HFFc6 (cell line): ENCODE measurements around the gene VAV3. TPM values are rescaled to one million over a fixed set of nuclear protein-coding genes. Genes with fewer than 3 reads are reported as not detected.

ENCODE experiments used
- DNase-seq: peaks from one replicate; pipeline ENCODE4 v3.0.0-alpha.2; 2018
- H3K27ac Mint-ChIP-seq: 2 replicates; pipeline ENCODE4 v1.8.0; 2020; ENCODE audit warnings: mild to moderate bottlenecking, mixed read lengths
- H3K27me3 Mint-ChIP-seq: 2 replicates; pipeline ENCODE4 v1.8.0; 2021; ENCODE audit warnings: mild to moderate bottlenecking, moderate library complexity, mixed read lengths; ENCODE audit not compliant: insufficient read depth
- H3K36me3 Mint-ChIP-seq: 2 replicates; pipeline ENCODE4 v1.8.0; 2021; ENCODE audit warnings: low read depth, mixed read lengths
- H3K4me1 Mint-ChIP-seq: 2 replicates; pipeline ENCODE4 v1.8.0; 2020; ENCODE audit warnings: low read depth, mixed read lengths
- H3K4me3 Mint-ChIP-seq: 2 replicates; pipeline ENCODE4 v1.8.0; 2020; ENCODE audit warnings: mild to moderate bottlenecking, moderate library complexity, mixed read lengths
- H3K9me3 Mint-ChIP-seq: 2 replicates; pipeline ENCODE4 v1.8.0; 2020; ENCODE audit warnings: mild to moderate bottlenecking, mixed read lengths
- total RNA-seq, 6 experiments: library from RNA; stranded (reverse); fragmentation: NEBNext Ultra II Directional; extraction: Animal tissue kit (Norgen Biotek cat#: 25700); gene quantifications; 2 replicates in 1 of 6; 3 replicates in 5 of 6; pipeline ENCODE4 v1.2.3, GENCODE V29; 2021
- TF ChIP-seq, protein P1 (sequence below): fragments of 200-600 bp; sonication (generic); IDR thresholded peaks from 2 replicates; pipeline ENCODE4 v1.5.0; 2021; ENCODE audit warnings: antibody characterized with exemption, mild to moderate bottlenecking

The VAV3 gene
- total RNA-seq, 6 experiments from 2014 or later: not detected

DNA sequence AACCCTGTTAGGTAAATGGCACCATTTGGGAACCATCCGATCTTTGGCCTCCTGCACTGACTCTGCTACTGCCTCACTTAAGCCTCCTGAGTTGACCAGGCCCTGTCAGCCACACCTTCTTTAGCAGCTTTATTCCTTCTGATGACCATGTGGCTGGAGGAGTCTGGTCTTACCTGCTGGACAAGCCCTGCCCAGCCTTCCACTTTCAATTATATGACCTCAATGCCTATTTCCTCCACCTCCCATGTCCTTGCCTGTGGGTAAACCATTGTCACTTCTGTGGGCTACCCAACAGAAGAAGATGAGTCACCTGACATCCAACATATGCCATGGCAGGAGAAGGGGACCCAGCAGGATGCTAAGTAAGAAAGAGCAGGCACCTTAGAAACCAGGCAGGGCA is 430.3 kb downstream of the VAV3 start:
- Mint-ChIP-seq H3K36me3 (no peaks in the 10 kb centered on the region), H3K4me3 (no peak overlapping the region), H3K27ac (no peak overlapping the region), H3K27me3 (no peaks in the 10 kb centered on the region), H3K4me1 (no peaks in the 10 kb centered on the region), H3K9me3 (peaks cover 23% of the 10 kb centered on the region)
- no peak for DNase-seq
- TF ChIP-seq, protein P1, sequence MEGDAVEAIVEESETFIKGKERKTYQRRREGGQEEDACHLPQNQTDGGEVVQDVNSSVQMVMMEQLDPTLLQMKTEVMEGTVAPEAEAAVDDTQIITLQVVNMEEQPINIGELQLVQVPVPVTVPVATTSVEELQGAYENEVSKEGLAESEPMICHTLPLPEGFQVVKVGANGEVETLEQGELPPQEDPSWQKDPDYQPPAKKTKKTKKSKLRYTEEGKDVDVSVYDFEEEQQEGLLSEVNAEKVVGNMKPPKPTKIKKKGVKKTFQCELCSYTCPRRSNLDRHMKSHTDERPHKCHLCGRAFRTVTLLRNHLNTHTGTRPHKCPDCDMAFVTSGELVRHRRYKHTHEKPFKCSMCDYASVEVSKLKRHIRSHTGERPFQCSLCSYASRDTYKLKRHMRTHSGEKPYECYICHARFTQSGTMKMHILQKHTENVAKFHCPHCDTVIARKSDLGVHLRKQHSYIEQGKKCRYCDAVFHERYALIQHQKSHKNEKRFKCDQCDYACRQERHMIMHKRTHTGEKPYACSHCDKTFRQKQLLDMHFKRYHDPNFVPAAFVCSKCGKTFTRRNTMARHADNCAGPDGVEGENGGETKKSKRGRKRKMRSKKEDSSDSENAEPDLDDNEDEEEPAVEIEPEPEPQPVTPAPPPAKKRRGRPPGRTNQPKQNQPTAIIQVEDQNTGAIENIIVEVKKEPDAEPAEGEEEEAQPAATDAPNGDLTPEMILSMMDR: no peak

DNA sequence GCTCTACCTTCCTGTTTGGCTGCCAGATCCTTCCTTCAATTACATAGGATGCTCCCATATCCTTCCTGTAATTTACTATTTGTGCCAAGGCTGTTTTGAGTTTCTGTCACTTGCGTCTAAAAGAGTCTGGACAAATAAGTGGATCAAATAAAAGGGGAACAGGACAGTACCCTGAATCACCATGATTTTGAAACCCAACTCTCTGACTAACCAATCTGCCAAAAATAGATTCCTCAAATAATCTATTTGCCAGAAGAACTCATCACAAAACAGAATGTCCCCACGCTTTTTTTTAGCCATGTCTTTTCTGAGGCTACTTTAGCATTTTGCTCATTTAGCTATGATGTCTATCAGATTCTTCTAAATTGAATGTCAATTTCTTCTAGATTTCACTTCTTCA is 431.5 kb downstream of the VAV3 start:
- no peaks in the 10 kb centered on the region for H3K4me1 Mint-ChIP-seq
- peaks cover 16% of the 10 kb centered on the region for H3K9me3 Mint-ChIP-seq
- no peak for DNase-seq
- no peak overlapping the region for H3K27ac Mint-ChIP-seq
- no peak overlapping the region for H3K4me3 Mint-ChIP-seq
- TF ChIP-seq, protein P1: no peak
- no peaks in the 10 kb centered on the region for H3K36me3 Mint-ChIP-seq
- H3K27me3 Mint-ChIP-seq: no peaks in the 10 kb centered on the region

DNA sequence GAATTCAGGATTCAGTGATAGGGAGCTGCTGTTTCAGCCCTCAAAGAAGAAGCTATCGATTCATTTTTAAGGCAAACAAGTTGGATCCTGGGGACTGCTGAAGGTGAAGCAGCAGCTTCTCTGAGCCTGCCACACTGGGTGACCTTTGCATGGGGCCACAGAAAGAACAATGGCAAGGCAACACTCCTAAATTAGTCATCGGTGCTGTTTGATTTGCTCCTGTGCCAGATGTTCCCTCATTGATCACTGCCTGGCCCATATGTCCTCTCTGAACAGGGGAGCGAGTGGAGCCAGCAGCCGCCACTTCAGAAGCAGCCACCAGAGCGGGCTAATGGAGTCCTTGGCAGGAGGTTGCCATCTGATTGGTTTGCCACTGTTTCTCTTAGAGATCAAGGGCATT is 432.7 kb downstream of the VAV3 start:
- TF ChIP-seq, protein P1: no peak
- no peak overlapping the region for H3K27ac Mint-ChIP-seq
- no peaks in the 10 kb centered on the region for H3K36me3 Mint-ChIP-seq
- no peaks in the 10 kb centered on the region for H3K4me1 Mint-ChIP-seq
- peaks cover 16% of the 10 kb centered on the region for H3K9me3 Mint-ChIP-seq
- no peaks in the 10 kb centered on the region; the same call in 1 of the 2 replicates for H3K27me3 Mint-ChIP-seq
- no peak for DNase-seq
- H3K4me3 Mint-ChIP-seq: no peak overlapping the region

DNA sequence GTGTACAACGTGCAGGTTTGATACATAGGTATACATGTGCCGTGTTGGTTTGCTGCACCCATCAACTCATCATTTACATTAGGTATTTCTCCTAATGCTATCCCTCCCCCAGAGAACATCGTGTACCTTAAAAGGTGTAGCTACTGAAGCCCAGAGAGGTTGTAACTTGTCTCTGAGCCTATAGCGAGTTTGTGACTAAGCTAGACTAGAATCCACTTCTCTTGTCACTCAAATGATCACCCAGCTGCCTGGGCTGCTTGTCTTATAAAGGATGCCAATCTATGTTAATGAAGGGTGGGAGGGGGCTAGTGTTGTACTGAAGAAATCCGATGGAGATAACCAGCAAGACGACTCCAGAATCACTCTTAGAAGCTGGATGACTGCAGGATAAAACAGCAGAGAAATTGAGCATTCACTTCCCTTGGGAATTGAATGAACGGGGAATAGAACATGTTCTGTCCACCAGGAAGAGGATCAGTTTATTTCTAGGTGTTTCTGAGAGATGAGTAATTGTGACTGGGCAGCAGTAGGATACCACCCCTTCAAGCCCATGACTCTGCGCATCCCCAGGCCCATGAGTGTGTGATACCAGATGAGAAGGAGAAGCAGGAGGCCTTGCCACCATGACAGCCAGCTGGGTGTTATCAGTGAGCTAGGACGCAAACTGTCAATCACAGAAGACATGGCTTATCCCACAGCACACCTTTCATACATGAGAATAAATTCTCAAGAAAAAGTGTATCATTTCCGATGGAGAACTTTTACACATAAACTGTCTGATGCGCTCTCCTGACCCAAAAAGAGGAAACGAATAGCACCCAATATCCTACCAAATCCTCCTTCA is 433.7 kb downstream of the VAV3 start:
- H3K4me3 Mint-ChIP-seq: no peak overlapping the region
- no peaks in the 10 kb centered on the region for H3K36me3 Mint-ChIP-seq
- H3K9me3 Mint-ChIP-seq: peaks cover 10% of the 10 kb centered on the region
- no peaks in the 10 kb centered on the region; the same call in 1 of the 2 replicates for H3K27me3 Mint-ChIP-seq
- no peak for DNase-seq
- no peak overlapping the region for H3K27ac Mint-ChIP-seq
- H3K4me1 Mint-ChIP-seq: no peaks in the 10 kb centered on the region
- TF ChIP-seq, protein P1: no peak

DNA sequence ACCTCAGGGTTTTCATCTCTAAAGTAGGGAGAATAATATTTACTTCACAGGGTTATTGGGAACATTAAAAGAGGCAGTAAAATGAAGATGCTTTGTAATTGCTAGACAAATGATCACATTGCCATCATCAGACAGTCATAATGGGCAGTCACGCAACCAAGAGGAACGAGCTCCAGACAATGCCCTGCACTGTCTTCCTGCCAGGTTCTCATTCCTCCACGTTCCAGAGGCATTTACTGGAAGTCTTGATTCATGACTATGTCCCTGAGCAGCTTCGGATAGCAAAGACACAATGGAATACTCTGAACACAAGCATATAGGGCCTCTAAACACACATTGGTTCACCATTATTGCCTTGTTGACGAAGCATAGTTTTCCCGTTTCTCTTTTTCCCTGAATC is 434.4 kb downstream of the VAV3 start:
- H3K9me3 Mint-ChIP-seq: peaks cover 2% of the 10 kb centered on the region; the same call in 1 of the 2 replicates
- peak; percentile 13 for DNase-seq
- no peak overlapping the region for H3K27ac Mint-ChIP-seq
- no peaks in the 10 kb centered on the region for H3K36me3 Mint-ChIP-seq
- no peaks in the 10 kb centered on the region for H3K4me1 Mint-ChIP-seq
- TF ChIP-seq, protein P1: no peak
- no peak overlapping the region for H3K4me3 Mint-ChIP-seq
- no peaks in the 10 kb centered on the region; the same call in 1 of the 2 replicates for H3K27me3 Mint-ChIP-seq
